Spleen (tissue), 11 donors: ENCODE data around the gene CD93. TPM values are rescaled to one million over a fixed set of nuclear protein-coding genes. Genes with fewer than 3 reads are reported as not detected.

Experiments
- DNase-seq: peaks from one replicate; pipeline ENCODE4 v3.0.0-alpha.2; 2020
- H3K27ac ChIP-seq, 8 donors: fragments of 200-600 bp; sonication (generic) in 7 of 8; 1 replicate in 4 of 8; 2 replicates in 4 of 8; pipeline versions ENCODE4 v1.5.0 to v1.8.0; 2016 to 2021; ENCODE audit warnings: inconsistent platforms in 4 of 8, mild to moderate bottlenecking in 4 of 8, moderate library complexity in 1 of 8
- H3K27me3 ChIP-seq, 7 donors: fragments of 200-600 bp; sonication (generic) in 6 of 7; replicated peaks in 1 of 7; 1 replicate in 4 of 7; 2 replicates in 3 of 7; pipeline versions ENCODE4 v1.5.0 to v1.8.0; 2016 to 2021; ENCODE audit warnings: inconsistent platforms in 3 of 7, mild to moderate bottlenecking in 1 of 7
- H3K36me3 ChIP-seq, 6 donors: fragments of 200-600 bp; sonication (generic) in 5 of 6; 1 replicate in 4 of 6; 2 replicates in 2 of 6; pipeline versions ENCODE4 v1.5.0 to v1.8.0; 2016 to 2021; ENCODE audit warnings: inconsistent platforms in 2 of 6
- H3K4me1 ChIP-seq, 6 donors: fragments of 200-600 bp; sonication (generic) in 5 of 6; 1 replicate in 3 of 6; 2 replicates in 3 of 6; pipeline versions ENCODE4 v1.5.0 to v1.8.0; 2016 to 2021; ENCODE audit warnings: inconsistent platforms in 3 of 6
- H3K4me3 ChIP-seq, 8 donors: fragments of 200-600 bp; sonication (generic) in 7 of 8; 1 replicate in 4 of 8; 2 replicates in 4 of 8; pipeline versions ENCODE4 v1.5.0 to v1.8.0; 2016 to 2021; ENCODE audit warnings: inconsistent platforms in 4 of 8, mild to moderate bottlenecking in 4 of 8, moderate library complexity in 2 of 8
- H3K9me3 ChIP-seq, 8 donors: fragments of 200-600 bp; sonication (generic) in 7 of 8; 1 replicate in 4 of 8; 2 replicates in 4 of 8; pipeline versions ENCODE4 v1.5.0 to v1.8.0; 2016 to 2021; ENCODE audit warnings: inconsistent platforms in 4 of 8
- CTCF ChIP-seq, 11 experiments: fragments of 200-600 bp in 7 of 11; fragments of 450-650 bp in 4 of 11; sonication (generic) in 4 of 11; IDR thresholded peaks in 8 of 11; conservative IDR thresholded peaks in 3 of 11; 1 replicate in 7 of 11; 2 replicates in 4 of 11; pipeline versions ENCODE4 v1.4.0 to v1.8.0; 2016 to 2021; ENCODE audit warnings: antibody characterized with exemption in 11 of 11, inconsistent platforms in 4 of 11, mild to moderate bottlenecking in 1 of 11
- POLR2A ChIP-seq, 3 donors: fragments of 450-650 bp; IDR thresholded peaks; one replicate each; pipeline ENCODE4 v1.5.1; 2017; ENCODE audit warnings: antibody characterized with exemption in 3 of 3, mild to moderate bottlenecking in 1 of 3
- POLR2AphosphoS5 ChIP-seq, 3 donors: sonication (generic); formaldehyde crosslinking; IDR thresholded peaks; one replicate each; pipeline ENCODE4 v1.5.1; 2017; ENCODE audit warnings: antibody characterized with exemption in 3 of 3
- WGBS, 5 donors: extraction: QIAGEN DNeasy Blood & Tissue Kit in 3 of 5; methylation state at CpG; one replicate each; pipeline versions ENCODE4 v1.1.5 to v1.1.7; 2013 to 2018; 5-methylcytosine and 5-hydroxymethylcytosine counted together
- intact Hi-C: fragments of 100-400 bp; cut with DNase I; formaldehyde crosslinking; loops from one replicate; pipeline ENCODE4 v1.15.0; 2023; ENCODE audit warnings: low total_unique reads
- polyA plus RNA-seq, 3 donors: library from polyadenylated mRNA; stranded (reverse); fragments of 200-250 nt; gene quantifications; one replicate each; pipeline ENCODE4 v1.2.1, GENCODE V29; 2013
- total RNA-seq, 7 donors: library from RNA; depleted of rRNA in 3 of 7; stranded (reverse); fragments of >200 nt in 3 of 7; fragmentation: NEBNext Ultra II Directional in 4 of 7; extraction: Animal tissue kit (Norgen Biotek cat#: 25700) in 4 of 7; gene quantifications; one replicate each; pipeline versions ENCODE4 v1.1.0 to v1.2.1, GENCODE V29; 2016 to 2021
- donor health status: healthy with polysubstance abuse.
- donor health status: DM: no; HTN: no; CAD: no; lungs with moderate emphysema.
- donor health status: DM: no; HTN: no; CAD: no.
- donor health status: Bipolar disorder and iron deficiency.
- donor health status: healthy.
- donor health status: DM: no; HTN: no; CAD: no.
- donor health status: DM: yes; HTN: yes; CAD: no.

The CD93 gene
- total and polyA plus RNA-seq, 10 donors, result 4.1 to 103 (median 62.5) TPM

- peaks cover 0 to 69% (median 21%) of the 10 kb centered on the region in 6 donors for H3K4me1 ChIP-seq
- peak overlapping the region in 4 of 8 donors; percentile 8 to 61 (median 36) for H3K27ac ChIP-seq
- peaks cover 0 to 6% (median 0%) of the 10 kb centered on the region in 7 donors for H3K27me3 ChIP-seq
- H3K36me3 ChIP-seq, result no peaks in the 10 kb centered on the region
- WGBS, 5 donors, result 72 to 83% (median 78%) methylated on average over 15 of the region's 15 CpGs
- H3K4me3 ChIP-seq, result no peak overlapping the region
- intact Hi-C loops, result no loop called here
- DNase-seq, result peak; percentile 43
- TF ChIP-seq POLR2AphosphoS5 (IDR thresholded peaks at IDR 0.05), result peak in 1 of 3 donors; percentile 10
- TF ChIP-seq POLR2A (IDR thresholded peaks at IDR 0.05), result no peak
- TF ChIP-seq CTCF (IDR thresholded peaks at IDR 0.05 in 8 of 11, conservative IDR thresholded peaks at IDR 0.05 in 3 of 11), result no peak
- no peaks in the 10 kb centered on the region for H3K9me3 ChIP-seq
These were observed 33.5 kb upstream of the CD93 start for GRCh38 chr20:23119456-23120216.

- TF ChIP-seq CTCF (IDR thresholded peaks at IDR 0.05 in 8 of 11, conservative IDR thresholded peaks at IDR 0.05 in 3 of 11), result no peak
- TF ChIP-seq POLR2AphosphoS5 (IDR thresholded peaks at IDR 0.05), result no peak
- Histone ChIP-seq H3K27ac (no peak overlapping the region), H3K9me3 (no peaks in the 10 kb centered on the region), H3K4me3 (no peak overlapping the region), H3K4me1 (peaks cover 0 to 74% (median 29%) of the 10 kb centered on the region in 6 donors), H3K27me3 (peaks cover 0 to 6% (median 0%) of the 10 kb centered on the region in 7 donors), H3K36me3 (no peaks in the 10 kb centered on the region)
- 67 to 83% (median 77%) methylated on average over 9 of the region's 9 CpGs for WGBS, 5 donors
- DNase-seq, result peak; percentile 73
- intact Hi-C loops, result no loop called here
These were observed 32.6 kb upstream of the CD93 start for GRCh38 chr20:23118766-23119165.

GRCh38 chr20:23118144-23118543 lies 32.0 kb upstream of the CD93 start:
- peak; percentile 52 for DNase-seq
- H3K27me3 ChIP-seq, result peaks cover 0 to 6% (median 0%) of the 10 kb centered on the region in 7 donors
- intact Hi-C loops, result no loop called here
- 80 to 87% (median 82%) methylated on average over 8 of the region's 8 CpGs for WGBS, 5 donors
- no peaks in the 10 kb centered on the region for H3K36me3 ChIP-seq
- H3K4me3 ChIP-seq, result no peak overlapping the region
- TF ChIP-seq POLR2AphosphoS5 (IDR thresholded peaks at IDR 0.05) (no peak), POLR2A (IDR thresholded peaks at IDR 0.05) (no peak), CTCF (IDR thresholded peaks at IDR 0.05 in 8 of 11, conservative IDR thresholded peaks at IDR 0.05 in 3 of 11) (no peak)
- H3K9me3 ChIP-seq, result no peaks in the 10 kb centered on the region
- H3K4me1 ChIP-seq, result peaks cover 4 to 80% (median 34%) of the 10 kb centered on the region in 6 donors
- peak overlapping the region in 1 of 8 donors; percentile 81 for H3K27ac ChIP-seq

- no peak overlapping the region for H3K4me3 ChIP-seq
- no peak for TF ChIP-seq CTCF (IDR thresholded peaks at IDR 0.05 in 8 of 11, conservative IDR thresholded peaks at IDR 0.05 in 3 of 11)
- no peaks in the 10 kb centered on the region for H3K36me3 ChIP-seq
- peaks cover 4 to 84% (median 35%) of the 10 kb centered on the region in 6 donors for H3K4me1 ChIP-seq
- DNase-seq, result peak; percentile 49
- H3K9me3 ChIP-seq, result no peaks in the 10 kb centered on the region
- 93 to 97% (median 95%) methylated on average over 5 to 8 of the region's 8 CpGs for WGBS, 5 donors
- peaks cover 0 to 6% (median 0%) of the 10 kb centered on the region in 7 donors for H3K27me3 ChIP-seq
- peak overlapping the region in 1 of 8 donors; percentile 81 for H3K27ac ChIP-seq
- intact Hi-C loops, result no loop called here
These were observed 31.6 kb upstream of the CD93 start for GRCh38 chr20:23117738-23118137.
